Neural crest cell (in vitro differentiated cells): ENCODE measurements around the gene MED17. TPM values are rescaled to one million over a fixed set of nuclear protein-coding genes. Genes with fewer than 3 reads are reported as not detected.
A peak's percentile ranks its signal among the peaks of the same experiment; 100 is the strongest.

Source experiments
- DNase-seq: peaks from one replicate; pipeline ENCODE4 v3.0.0; 2021; ENCODE audit warnings: low read depth, mixed read lengths, low spot score
- H3K27ac Mint-ChIP-seq: one replicate; pipeline ENCODE4 v1.8.0; 2021; ENCODE audit warnings: mild to moderate bottlenecking, mixed read lengths; ENCODE audit not compliant: unreplicated experiment
- H3K27me3 Mint-ChIP-seq: 2 replicates; pipeline ENCODE4 v1.8.0; 2021; ENCODE audit warnings: low read depth, mild to moderate bottlenecking, mixed read lengths
- H3K36me3 Mint-ChIP-seq: 2 replicates; pipeline ENCODE4 v1.8.0; 2021; ENCODE audit warnings: low read depth, mild to moderate bottlenecking, mixed read lengths
- H3K4me1 Mint-ChIP-seq: 2 replicates; pipeline ENCODE4 v1.8.0; 2021; ENCODE audit warnings: mixed read lengths
- H3K4me3 Mint-ChIP-seq: one replicate; pipeline ENCODE4 v1.8.0; 2021; ENCODE audit warnings: mild to moderate bottlenecking, mixed read lengths
- H3K9me3 Mint-ChIP-seq: 2 replicates; pipeline ENCODE4 v1.8.0; 2021; ENCODE audit warnings: mixed read lengths
- total RNA-seq: library from RNA; stranded (reverse); gene quantifications from 2 replicates; pipeline ENCODE4 v1.2.1, GENCODE V29; 2021
- TF ChIP-seq, protein P1 (sequence below): fragments of 200-600 bp; sonication (generic); conservative IDR thresholded peaks from 2 replicates; pipeline ENCODE4 v1.5.0; 2021; ENCODE audit warnings: antibody characterized with exemption, mild to moderate bottlenecking

Gene MED17
- total RNA-seq, 1 donor from 2014 or later = 62.3 TPM

DNA sequence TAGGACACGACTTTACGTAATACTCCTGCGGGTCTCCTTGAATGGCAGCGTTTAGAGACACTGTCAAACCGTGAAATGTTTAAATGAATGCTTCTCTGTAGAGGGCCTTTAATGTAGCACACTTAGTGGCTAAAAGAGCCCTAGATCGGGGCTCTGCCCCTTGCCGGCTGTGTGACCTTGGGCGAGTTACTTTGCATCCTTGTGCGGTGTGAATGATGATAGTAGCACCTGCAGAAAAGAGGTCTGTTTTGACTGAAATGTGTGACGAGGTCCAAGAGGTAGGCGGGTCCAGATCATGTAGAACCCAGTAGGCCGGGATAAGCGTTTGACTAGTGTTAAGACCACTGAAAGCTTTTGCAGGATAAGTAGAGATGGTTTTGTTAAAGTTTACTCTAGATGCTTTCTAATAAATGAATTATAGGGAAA, 866 bp downstream of the MED17 start:
- TF ChIP-seq, protein P1, sequence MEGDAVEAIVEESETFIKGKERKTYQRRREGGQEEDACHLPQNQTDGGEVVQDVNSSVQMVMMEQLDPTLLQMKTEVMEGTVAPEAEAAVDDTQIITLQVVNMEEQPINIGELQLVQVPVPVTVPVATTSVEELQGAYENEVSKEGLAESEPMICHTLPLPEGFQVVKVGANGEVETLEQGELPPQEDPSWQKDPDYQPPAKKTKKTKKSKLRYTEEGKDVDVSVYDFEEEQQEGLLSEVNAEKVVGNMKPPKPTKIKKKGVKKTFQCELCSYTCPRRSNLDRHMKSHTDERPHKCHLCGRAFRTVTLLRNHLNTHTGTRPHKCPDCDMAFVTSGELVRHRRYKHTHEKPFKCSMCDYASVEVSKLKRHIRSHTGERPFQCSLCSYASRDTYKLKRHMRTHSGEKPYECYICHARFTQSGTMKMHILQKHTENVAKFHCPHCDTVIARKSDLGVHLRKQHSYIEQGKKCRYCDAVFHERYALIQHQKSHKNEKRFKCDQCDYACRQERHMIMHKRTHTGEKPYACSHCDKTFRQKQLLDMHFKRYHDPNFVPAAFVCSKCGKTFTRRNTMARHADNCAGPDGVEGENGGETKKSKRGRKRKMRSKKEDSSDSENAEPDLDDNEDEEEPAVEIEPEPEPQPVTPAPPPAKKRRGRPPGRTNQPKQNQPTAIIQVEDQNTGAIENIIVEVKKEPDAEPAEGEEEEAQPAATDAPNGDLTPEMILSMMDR = peak; percentile 29
- no peak for DNase-seq
- Mint-ChIP-seq H3K27me3 (no peaks in the 10 kb centered on the region), H3K4me1 (peaks cover 48% of the 10 kb centered on the region), H3K9me3 (no peaks in the 10 kb centered on the region), H3K4me3 (peak overlapping the region; percentile 98), H3K36me3 (peaks cover 11% of the 10 kb centered on the region), H3K27ac (peak overlapping the region; percentile 98)

DNA sequence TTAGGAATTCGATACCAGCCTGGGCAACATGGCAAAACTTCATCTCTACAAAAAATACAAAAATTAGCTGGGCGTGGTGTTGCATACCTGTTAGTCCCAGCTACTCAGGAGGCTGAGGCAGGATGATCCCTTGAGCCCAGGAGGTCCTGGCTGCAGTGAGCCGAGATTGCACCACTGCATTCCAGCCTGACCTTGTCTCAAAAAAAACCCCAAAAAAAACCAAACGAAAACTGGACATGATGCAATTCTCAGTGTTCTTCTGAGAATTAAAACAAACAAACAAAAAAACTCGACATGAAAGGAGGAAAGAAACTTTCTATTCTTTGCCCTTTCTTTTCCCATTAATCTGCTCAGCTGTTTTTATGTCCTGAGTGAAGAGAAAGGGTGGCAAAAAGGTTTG, 7.4 kb downstream of the MED17 start:
- H3K27ac Mint-ChIP-seq = no peak overlapping the region
- TF ChIP-seq, protein P1 = no peak
- no peak for DNase-seq
- no peaks in the 10 kb centered on the region for H3K27me3 Mint-ChIP-seq
- H3K4me1 Mint-ChIP-seq = peaks cover 16% of the 10 kb centered on the region
- H3K9me3 Mint-ChIP-seq = no peaks in the 10 kb centered on the region
- H3K36me3 Mint-ChIP-seq = peaks cover 26% of the 10 kb centered on the region
- no peak overlapping the region for H3K4me3 Mint-ChIP-seq

DNA sequence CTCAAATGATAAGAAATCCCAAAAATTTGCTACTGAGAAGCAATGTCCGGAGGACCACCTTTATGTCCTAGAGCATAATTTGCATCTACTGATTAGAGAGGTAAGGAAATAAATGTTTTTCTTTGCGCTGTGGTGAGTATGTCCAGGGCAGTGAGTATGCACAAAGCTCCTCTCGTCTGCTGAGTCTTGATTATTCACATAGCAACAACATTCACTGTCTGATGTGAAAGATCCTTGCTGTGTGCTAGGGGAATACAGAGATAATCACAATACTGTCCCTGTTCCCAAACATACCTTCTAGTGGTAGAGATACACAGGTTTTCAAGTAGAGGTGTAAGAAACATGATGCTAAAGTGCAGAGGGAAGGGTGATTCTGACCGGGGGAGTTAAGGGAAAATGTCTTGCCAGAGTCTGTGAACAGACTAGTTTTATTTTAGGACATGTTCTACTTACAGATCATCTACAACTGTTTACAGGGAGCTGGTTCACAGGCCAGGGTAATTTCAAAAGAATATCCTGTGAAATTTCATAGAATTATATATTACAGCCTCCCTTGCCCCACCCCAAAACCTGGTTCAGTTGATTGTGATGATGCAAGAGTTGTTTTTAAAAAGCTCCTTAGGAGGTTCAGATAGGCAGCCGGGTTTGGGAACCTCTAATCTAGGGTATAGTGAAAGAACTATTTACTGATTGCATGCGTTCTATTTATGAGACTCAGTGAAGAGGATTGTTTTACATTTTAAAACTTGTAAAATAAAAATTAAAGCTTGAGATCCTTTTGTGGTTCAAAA, 12.6 kb downstream of the MED17 start:
- no peak overlapping the region for H3K27ac Mint-ChIP-seq
- no peaks in the 10 kb centered on the region for H3K4me1 Mint-ChIP-seq
- no peak overlapping the region for H3K4me3 Mint-ChIP-seq
- no peak for DNase-seq
- peaks cover 28% of the 10 kb centered on the region for H3K36me3 Mint-ChIP-seq
- H3K27me3 Mint-ChIP-seq = no peaks in the 10 kb centered on the region
- TF ChIP-seq, protein P1 = no peak
- no peaks in the 10 kb centered on the region for H3K9me3 Mint-ChIP-seq

DNA sequence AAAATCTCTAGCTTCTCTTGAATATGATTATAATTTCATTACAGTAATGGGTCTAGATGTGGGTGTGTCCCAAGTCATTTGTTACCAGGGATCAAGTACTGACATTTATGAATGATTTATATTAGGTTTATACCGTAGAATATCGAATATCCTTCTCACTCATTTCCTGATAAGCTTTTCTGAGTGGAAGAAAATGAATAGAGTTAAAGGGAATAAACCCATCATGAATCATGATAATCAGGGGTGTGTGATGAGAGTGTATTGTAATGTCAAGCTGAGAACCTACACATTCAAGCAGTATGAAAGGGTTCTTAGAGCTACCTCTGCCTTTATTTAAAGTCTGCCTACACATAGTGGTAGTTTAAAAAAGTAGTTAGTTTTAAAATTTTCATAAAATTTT, 17.3 kb downstream of the MED17 start:
- H3K27ac Mint-ChIP-seq = no peak overlapping the region
- no peaks in the 10 kb centered on the region for H3K9me3 Mint-ChIP-seq
- H3K36me3 Mint-ChIP-seq = peaks cover 19% of the 10 kb centered on the region
- H3K27me3 Mint-ChIP-seq = no peaks in the 10 kb centered on the region
- H3K4me1 Mint-ChIP-seq = no peaks in the 10 kb centered on the region
- H3K4me3 Mint-ChIP-seq = no peak overlapping the region
- TF ChIP-seq, protein P1 = no peak
- no peak for DNase-seq

DNA sequence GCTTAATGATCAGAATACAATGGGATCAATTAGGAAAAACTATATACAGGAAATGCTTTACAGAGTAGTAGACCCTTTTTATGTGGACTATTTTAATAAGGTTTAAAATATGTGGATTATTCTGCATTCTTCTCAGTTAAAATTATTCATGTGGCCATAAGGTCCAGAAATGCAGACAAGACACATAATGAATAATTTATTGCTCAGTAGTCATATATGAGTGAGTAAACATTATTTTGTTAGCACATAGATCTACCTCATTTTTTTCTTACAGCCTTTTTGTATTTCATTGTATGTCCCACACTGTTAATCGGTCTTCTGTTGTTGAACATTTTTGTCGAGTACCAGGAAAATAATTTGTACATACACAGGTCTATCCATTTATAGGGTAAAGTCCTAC, 20.8 kb downstream of the MED17 start:
- TF ChIP-seq, protein P1 = no peak
- Mint-ChIP-seq H3K4me3 (no peak overlapping the region), H3K27me3 (no peaks in the 10 kb centered on the region), H3K27ac (no peak overlapping the region), H3K4me1 (no peaks in the 10 kb centered on the region), H3K9me3 (no peaks in the 10 kb centered on the region), H3K36me3 (peaks cover 20% of the 10 kb centered on the region)
- DNase-seq = no peak
